SHP77 treated with DMSO at 0.1 percent for 48 hours (cell line): ENCODE results near the gene UBXN7.
"Not testable (repeated sequence)": the region's sequence is repeated elsewhere in the genome, so short reads cannot be mapped to it uniquely, and the experiment has no call there.

ENCODE experiments used
- DNase-seq: peaks from one replicate; lab custom pipeline; 2025; lab: John Stamatoyannopoulos, UW

The UBXN7 gene

DNA sequence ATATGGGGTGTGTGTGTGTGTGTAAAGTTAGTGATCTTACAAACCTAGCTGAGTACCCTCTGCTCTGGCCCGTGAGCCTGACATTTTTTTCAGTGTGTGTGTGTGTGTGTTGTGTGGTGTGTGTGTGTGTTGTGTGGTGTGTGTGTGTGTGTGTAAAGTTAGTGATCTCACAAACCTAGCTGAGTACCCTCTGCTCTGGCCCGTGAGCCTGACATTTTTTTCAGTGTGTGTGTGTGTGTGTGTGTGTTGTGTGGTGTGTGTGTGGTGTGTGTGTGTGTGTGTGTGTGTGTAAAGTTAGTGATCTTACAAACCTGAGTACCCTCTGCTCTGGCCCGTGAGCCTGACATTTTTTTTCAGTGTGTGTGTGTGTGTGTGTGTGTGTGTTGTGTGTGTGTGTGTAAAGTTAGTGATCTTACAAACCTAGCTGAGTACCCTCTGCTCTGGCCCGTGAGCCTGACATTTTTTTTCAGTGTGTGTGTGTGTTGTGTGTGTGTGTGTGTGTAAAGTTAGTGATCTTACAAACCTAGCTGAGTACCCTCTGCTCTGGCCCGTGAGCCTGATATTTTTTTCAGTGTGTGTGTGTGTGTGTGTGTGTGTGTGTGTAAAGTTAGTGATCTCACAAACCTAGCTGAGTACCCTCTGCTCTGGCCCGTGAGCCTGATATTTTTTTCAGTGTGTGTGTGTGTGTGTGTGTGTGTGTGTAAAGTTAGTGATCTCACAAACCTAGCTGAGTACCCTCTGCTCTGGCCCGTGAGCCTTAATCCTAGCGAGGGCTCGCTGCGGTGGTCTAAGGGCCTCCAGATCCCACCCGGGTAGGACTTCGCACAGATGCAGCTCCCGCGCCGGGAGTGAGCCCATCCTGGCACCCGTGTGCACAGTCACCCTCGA lies 115.2 kb downstream of the UBXN7 start:
- not testable (repeated sequence) for DNase-seq

GRCh38 chr3:196315821-196316220 lies 116.4 kb downstream of the UBXN7 start:
- no peak for DNase-seq

DNA sequence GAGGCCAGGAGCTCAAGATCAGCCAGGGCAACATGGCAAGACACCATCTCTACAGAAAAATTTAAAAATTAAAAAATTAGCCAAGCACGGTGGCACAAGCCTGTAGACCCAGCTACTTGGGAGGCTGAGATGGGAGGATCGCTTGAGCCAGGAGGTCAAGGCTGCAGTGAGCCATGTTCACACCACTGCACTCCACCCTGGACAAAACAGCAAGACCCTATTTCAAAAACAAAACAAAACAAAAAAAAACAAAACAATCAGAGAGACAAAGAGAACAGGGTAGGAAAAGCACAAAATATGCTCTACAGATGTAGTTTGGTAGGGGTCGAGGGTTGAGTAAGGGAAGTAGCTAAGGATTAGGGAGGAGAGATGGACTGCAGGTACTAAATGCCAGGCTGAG lies 117.6 kb downstream of the UBXN7 start:
- DNase-seq: no peak

DNA sequence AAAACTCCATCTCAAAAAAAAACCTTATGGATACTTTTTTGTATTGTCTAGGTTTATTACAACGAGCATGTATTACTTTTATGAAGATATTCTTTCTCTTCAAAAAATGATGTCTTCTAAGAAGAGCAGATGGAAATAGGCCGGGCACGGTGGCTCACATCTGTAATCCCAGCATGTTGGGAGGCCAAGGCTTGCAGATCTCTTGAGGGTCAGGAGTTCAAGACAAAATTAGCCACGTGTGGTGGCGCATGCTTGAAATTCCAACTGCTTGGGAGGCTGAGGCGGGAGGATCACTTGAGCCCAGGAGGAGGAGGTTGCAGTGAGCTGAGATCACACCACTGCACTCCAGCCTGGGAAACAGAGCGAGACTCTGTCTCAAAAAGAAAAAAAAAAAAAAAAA lies 118.1 kb downstream of the UBXN7 start:
- DNase-seq: not testable (repeated sequence)

DNA sequence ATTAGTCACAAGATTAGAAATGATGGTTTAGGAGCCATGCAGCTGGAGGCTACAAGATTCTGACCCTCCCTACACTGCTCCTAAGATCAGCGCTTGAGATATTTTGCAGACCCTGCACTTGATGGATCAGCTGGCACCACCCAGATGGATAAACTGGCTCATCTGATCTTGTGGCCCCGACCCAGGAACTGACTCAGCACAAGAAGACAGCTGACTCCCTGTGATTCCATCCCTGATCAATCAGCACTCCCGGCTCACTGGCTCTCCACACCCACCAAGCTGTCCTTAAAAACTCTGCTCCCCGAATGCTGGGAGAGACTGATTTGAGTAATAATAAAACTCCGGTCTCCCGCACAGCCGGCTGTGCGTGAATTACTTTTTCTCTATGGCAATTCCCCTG lies 129.3 kb downstream of the UBXN7 start:
- DNase-seq: not testable (repeated sequence)

DNA sequence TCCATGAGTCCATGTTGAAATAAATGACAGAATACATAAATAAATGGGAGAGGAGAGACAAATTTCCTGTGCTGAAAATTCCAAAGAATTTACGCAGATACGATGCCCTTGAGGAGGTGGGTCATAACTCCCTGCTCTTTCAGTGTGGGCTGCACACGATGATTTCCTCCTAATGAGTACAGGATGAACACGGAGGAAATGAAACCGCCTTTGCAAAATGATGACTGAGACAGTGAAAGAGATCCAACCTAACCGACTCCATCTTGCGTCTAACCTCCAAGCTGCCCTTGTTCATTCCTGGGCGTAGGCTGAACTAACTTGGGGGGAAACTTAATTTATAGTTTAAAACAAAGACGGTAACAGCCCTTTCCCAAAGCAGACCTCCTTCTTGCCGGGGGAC lies 129.7 kb downstream of the UBXN7 start:
- DNase-seq: not testable (repeated sequence)

GRCh38 chr3:196298521-196298920 lies 133.7 kb downstream of the UBXN7 start:
- DNase-seq: no peak
